Stimulated activated CD8-positive, alpha-beta memory T cell treated with anti-CD3 and anti-CD28 coated beads, Interleukin-15, amount 100 ng/mL, for 1 hour (primary cell): Measurements from ENCODE around the gene SYPL2.

Experiments
- DNase-seq: peaks from one replicate; pipeline ENCODE4 v3.0.0-alpha.2; 2020; ENCODE audit warnings: low read depth

The SYPL2 gene

GRCh38 chr1:109492779-109493178 is 26.4 kb downstream of the SYPL2 start:
- DNase-seq: no peak

GRCh38 chr1:109493227-109493626 is 26.9 kb downstream of the SYPL2 start:
- no peak for DNase-seq

GRCh38 chr1:109493805-109494539 is 27.6 kb downstream of the SYPL2 start, which contains the start of gene CYB561D1:
Gene CYB561D1 (plus strand): TSS chr1:109494094. CDS start chr1:109494140, 46 bp downstream.
- peak; percentile 76 for DNase-seq

GRCh38 chr1:109495738-109496137 is 29.4 kb downstream of the SYPL2 start:
- no peak for DNase-seq

GRCh38 chr1:109497449-109498160 is 31.3 kb downstream of the SYPL2 start:
- DNase-seq: no peak

GRCh38 chr1:109498161-109498801 is 31.9 kb downstream of the SYPL2 start:
- DNase-seq: no peak

GRCh38 chr1:109499081-109499480 is 32.7 kb downstream of the SYPL2 start:
- DNase-seq: no peak

- peak; percentile 38 for DNase-seq
Measured at GRCh38 chr1:109499661-109500536, 33.6 kb downstream of the SYPL2 start.

- no peak for DNase-seq
Measured at GRCh38 chr1:109500941-109501381, 34.6 kb downstream of the SYPL2 start.

- no peak for DNase-seq
Measured at GRCh38 chr1:109501644-109502363, 35.5 kb downstream of the SYPL2 start.

GRCh38 chr1:109502364-109502851 is 36.1 kb downstream of the SYPL2 start:
- DNase-seq: no peak

GRCh38 chr1:109503935-109504334 is 37.6 kb downstream of the SYPL2 start:
- no peak for DNase-seq

- DNase-seq: no peak
Measured at GRCh38 chr1:109504974-109505373, 38.6 kb downstream of the SYPL2 start.

GRCh38 chr1:109508001-109508872 is 41.9 kb downstream of the SYPL2 start:
- DNase-seq: no peak

- no peak for DNase-seq
Measured at GRCh38 chr1:109508873-109509175, 42.5 kb downstream of the SYPL2 start.

- no peak for DNase-seq
Measured at GRCh38 chr1:109509176-109510134, 43.1 kb downstream of the SYPL2 start, which contains the start of gene AMIGO1. Gene AMIGO1 (minus strand): TSS chr1:109509727. CDS start chr1:109508912, 815 bp downstream.

GRCh38 chr1:109513110-109513710 is 46.9 kb downstream of the SYPL2 start:
- DNase-seq: no peak

- DNase-seq: no peak
Measured at GRCh38 chr1:109514846-109515245, 48.5 kb downstream of the SYPL2 start.
